ENCODE results near the gene DOCK2. TPM values are rescaled to one million over a fixed set of nuclear protein-coding genes. Genes with fewer than 3 reads are reported as not detected.

The DOCK2 gene
- total RNA-seq, 1 experiment from 2014 or later = 4.6 TPM

GRCh38 chr5:169655353-169655752 lies 18.3 kb downstream of the DOCK2 start (continued):
- TF ChIP-seq E2F1 (CRISPR knock-in tag; IDR thresholded peaks at IDR 0.05) (no peak), RORB (CRISPR knock-in tag; IDR thresholded peaks at IDR 0.05) (no peak), FOXJ3 (CRISPR knock-in tag; IDR thresholded peaks at IDR 0.05; ENCODE audit: borderline replicate concordance) (no peak), HMGA2 (CRISPR knock-in tag; IDR thresholded peaks at IDR 0.05) (no peak), ZBTB43 (CRISPR knock-in tag; IDR thresholded peaks at IDR 0.05) (no peak), NFATC4 (CRISPR knock-in tag; IDR thresholded peaks at IDR 0.05) (no peak), JUN (CRISPR knock-in tag; IDR thresholded peaks at IDR 0.05) (no peak), CREB1 (CRISPR knock-in tag; IDR thresholded peaks at IDR 0.05) (no peak), ZNF121 (CRISPR knock-in tag; IDR thresholded peaks at IDR 0.05) (no peak), E2F4 (CRISPR knock-in tag; IDR thresholded peaks at IDR 0.05; ENCODE audit: borderline replicate concordance, low read depth) (no peak), ZNF232 (CRISPR knock-in tag; IDR thresholded peaks at IDR 0.05) (no peak), ETV6 (CRISPR knock-in tag; IDR thresholded peaks at IDR 0.05) (no peak)

- no peak for DNase-seq (ENCODE audit: low spot score)
- Mint-ChIP-seq H3K9me3 (no peaks in the 10 kb centered on the region), H3K27me3 (ENCODE audit: low read depth) (no peaks in the 10 kb centered on the region), H3K4me1 (peaks cover 2% of the 10 kb centered on the region), H3K4me3 (no peak overlapping the region), H3K36me3 (no peaks in the 10 kb centered on the region), H3K27ac (no peak overlapping the region)
- ATAC-seq = no peak
- ChIA-PET POLR2A (no interaction called here), CTCF (no interaction called here)
- TF ChIP-seq HMGXB4 (CRISPR knock-in tag; IDR thresholded peaks at IDR 0.05) = no peak
- TF ChIP-seq CTCF (IDR thresholded peaks at IDR 0.05) = no peak
- TF ChIP-seq TEAD1 (CRISPR knock-in tag; IDR thresholded peaks at IDR 0.05) = no peak
- TF ChIP-seq ZNF425 (CRISPR knock-in tag; conservative IDR thresholded peaks at IDR 0.05) = no peak
- no peak for TF ChIP-seq E2F4 (CRISPR knock-in tag; IDR thresholded peaks at IDR 0.05; ENCODE audit: borderline replicate concordance, low read depth)
- no peak for TF ChIP-seq JAZF1 (CRISPR knock-in tag; IDR thresholded peaks at IDR 0.05)
- TF ChIP-seq ATF1 (CRISPR knock-in tag; IDR thresholded peaks at IDR 0.05) = no peak
- no peak for TF ChIP-seq E2F1 (CRISPR knock-in tag; IDR thresholded peaks at IDR 0.05)
- TF ChIP-seq RORB (CRISPR knock-in tag; IDR thresholded peaks at IDR 0.05) = no peak
- no peak for TF ChIP-seq MYBL2 (CRISPR knock-in tag; IDR thresholded peaks at IDR 0.05)
- TF ChIP-seq SMAD4 (CRISPR knock-in tag; IDR thresholded peaks at IDR 0.05) = no peak
- no peak for TF ChIP-seq ZNF512 (CRISPR knock-in tag; IDR thresholded peaks at IDR 0.05; ENCODE audit: borderline replicate concordance)
- no peak for TF ChIP-seq ZNF219 (CRISPR knock-in tag; IDR thresholded peaks at IDR 0.05; ENCODE audit: borderline replicate concordance)
- no peak for TF ChIP-seq NFYB (CRISPR knock-in tag; conservative IDR thresholded peaks at IDR 0.05; ENCODE audit: low read depth)
Measured at GRCh38 chr5:169656125-169656901, 19.2 kb downstream of the DOCK2 start.

Measured in WTC11 (cell line).